ENCODE measurements around the gene THADA. TPM values are rescaled to one million over a fixed set of nuclear protein-coding genes. Genes with fewer than 3 reads are reported as not detected.
"Not testable (repeated sequence)": the region's sequence is repeated elsewhere in the genome, so short reads cannot be mapped to it uniquely, and the experiment has no call there.

THADA gene
- total RNA-seq, 1 donor from 2014 or later, result 40.8 TPM

DNA sequence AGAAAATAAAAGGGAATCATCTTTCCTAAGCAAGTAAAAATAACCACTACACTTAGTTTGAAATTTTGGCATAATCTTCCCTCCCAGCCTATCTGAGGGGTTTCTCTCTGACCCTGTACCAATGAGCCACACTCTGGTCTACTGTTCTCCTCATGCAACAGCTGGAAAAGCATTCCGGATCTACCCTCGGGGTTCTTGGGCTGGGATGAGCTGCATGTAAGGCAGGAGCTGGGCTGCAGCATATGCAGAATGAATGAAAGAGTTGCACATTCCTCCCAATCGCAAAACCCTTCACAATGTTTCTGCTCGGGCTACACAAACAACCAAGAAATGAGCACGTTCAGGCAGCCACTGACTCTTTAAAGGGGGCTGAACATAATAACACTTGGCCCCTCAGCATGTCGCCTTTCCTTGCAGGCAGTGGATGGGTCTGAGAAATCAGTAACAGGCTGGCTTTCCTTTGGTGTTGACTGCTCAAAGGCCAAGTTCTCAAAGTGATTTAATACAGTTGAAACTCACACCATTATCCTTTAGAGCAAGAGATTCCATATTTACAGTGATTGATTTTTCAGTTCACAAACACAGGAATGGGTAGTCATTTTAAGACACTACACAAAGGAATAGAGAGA, 189.1 kb downstream of the THADA start:
- DNase-seq (ENCODE audit: low spot score), result no peak
- intact Hi-C loops (cut with DNase I), result no loop called here
- no peak for ATAC-seq

DNA sequence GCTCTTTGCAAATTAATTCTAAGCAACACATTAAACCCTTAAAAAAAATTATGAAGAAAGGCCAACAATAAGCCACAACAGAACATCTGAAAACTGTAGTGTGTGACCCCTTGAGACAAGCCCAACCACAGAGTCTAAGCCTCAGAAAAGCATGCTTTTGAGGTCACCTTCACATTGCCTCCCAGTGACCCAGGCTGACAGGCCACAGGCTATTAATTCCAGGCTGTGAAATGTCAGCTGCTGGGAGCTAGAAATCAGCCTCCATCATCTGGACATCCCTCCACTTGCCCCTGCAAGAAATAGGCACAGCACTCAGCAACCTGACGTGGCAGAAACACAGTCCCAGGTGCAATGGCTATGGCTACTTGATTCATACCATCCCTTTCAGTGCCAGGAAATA, 190.0 kb downstream of the THADA start:
- intact Hi-C loops (cut with DNase I), result no loop called here
- DNase-seq (ENCODE audit: low spot score) (no peak), ATAC-seq (peak; percentile 74)

DNA sequence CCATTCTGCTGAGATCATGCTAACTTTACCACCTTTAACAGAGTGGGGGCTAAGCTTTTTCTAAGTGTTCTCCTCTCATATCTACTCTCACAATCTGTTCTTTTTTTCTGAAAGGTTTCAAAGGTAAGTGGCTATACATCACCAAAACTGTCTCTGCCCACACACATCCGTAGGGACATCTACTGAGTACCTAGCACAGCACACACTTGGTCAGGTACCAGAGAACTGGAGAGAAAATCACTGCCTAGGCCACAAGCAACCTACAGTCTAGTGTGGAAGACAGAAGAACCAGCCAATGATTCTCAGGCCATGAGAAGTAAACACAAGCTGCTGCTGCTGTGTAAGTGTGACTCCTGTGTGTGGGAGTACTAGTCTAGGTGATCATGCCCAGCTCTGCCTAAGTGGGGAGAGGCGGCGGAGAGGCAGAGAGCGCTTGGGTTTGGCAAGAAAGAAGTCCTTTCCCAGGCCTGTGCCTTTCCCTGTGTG, 193.3 kb downstream of the THADA start:
- ATAC-seq, result no peak
- intact Hi-C loops (cut with DNase I), result no loop called here
- no peak for DNase-seq (ENCODE audit: low spot score)

DNA sequence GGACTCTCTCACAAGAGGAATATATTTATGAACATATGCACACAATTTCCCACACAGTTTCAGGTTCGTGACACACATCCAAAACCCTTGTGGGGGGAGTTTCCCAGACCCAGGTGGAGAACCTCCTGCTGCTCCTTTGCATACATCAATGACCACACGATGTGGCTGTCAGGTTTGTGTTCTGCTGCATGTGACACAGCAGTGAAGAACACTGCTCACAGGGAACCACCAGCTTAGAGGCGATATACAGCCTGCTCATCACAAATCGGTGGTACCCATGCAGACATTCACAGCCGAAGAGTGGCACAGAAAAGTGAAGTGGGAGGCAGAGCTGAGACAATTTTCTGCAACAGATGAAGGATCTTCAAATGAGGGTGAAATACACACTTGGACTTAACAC, 193.8 kb downstream of the THADA start:
- ATAC-seq, result no peak
- intact Hi-C loops (cut with DNase I), result no loop called here
- no peak for DNase-seq (ENCODE audit: low spot score)

DNA sequence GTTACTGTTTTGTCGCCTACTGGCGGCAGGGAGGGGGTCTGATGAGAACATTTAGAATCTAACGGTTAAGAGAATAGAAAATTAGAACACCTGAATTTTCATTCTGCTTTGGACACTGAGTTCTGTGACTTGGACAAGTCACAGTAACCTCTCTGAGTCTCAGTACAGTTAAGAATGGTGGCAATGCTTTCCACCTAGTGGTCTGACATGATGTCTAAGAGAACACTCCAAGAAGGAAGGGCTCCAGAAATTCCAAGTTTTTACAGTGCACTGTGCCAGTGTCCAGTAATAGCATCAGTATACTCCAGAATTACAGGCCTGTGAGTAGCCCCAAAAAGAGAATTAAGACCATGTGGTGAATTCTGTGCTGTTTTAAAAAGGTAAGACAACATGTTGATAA, 195.3 kb downstream of the THADA start:
- DNase-seq (ENCODE audit: low spot score), result no peak
- no peak for ATAC-seq
- intact Hi-C loops (cut with DNase I), result no loop called here

DNA sequence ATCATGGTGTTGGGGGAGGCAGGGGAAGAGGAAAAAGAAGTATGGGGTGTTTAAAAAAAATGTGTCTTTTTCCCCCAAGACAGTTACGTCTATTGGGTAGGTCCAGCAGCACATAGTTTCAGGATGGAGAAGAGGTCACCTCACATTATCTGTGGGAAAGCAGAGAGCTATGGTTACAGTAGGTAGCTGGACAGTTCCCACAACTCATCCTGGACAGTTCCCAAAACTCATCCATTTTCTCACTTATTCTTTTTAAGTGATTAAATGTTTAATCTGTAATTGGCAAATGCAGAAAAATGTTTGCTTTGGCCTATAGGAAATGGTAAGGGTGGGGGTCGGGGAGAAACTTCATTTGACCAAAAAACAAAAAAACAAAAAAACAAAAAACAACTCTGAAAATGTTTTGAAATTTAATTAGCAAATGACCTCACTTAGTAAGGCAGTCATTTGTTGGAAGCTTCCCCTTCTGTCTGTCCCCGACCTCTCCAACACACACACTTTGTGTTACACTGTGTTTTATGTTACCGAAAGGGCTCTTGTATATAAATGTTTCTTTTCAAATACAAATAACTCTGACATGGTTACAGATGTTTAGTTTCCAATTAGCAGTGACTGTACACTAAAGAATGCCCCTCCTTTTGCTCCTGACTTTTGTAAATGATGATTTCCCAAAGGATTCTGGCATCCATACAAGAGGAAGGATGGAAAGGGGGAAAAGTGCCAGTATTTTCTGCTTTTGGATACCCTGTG, 196.1 kb downstream of the THADA start:
- ATAC-seq (no peak), DNase-seq (ENCODE audit: low spot score) (no peak)
- intact Hi-C loops (cut with DNase I), result no loop called here

DNA sequence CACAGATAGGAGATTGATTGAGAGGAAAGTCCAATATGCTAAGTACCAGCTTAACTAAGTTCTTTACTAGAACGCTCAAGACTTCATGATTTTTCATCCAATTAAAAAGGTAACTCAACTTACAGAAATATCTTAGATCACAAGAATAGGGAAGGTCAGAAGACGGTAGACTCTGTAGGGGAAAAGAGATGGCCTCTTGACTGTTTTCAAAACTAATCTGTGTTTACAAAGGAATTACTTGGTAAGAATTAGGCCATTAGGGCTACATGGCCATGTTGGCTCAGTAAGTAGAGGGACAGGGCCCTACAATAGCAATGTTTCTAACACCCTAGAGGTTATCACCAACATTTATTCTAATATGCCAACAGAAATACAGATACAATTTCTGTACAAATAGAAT, 196.7 kb downstream of the THADA start:
- ATAC-seq (no peak), DNase-seq (ENCODE audit: low spot score) (no peak)
- intact Hi-C loops (cut with DNase I), result no loop called here

DNA sequence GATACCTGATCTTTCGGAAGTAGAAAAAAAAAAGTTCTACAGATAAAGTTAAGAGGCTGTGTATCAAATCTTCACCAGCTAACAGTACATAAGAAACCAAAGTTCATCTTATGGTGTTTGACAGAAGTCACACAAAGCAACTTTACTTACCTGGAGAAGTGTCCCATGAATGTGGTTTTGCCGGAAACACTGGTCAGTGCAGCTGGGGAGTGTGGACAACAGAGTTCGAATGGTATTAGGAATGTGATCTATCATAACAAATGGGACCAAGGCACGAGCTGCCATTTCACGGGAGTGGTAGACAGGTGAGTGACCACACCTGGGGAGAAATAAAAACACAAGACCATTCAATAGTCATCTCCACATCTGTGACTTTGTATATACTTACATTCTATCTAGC, 198.0 kb downstream of the THADA start:
- DNase-seq (ENCODE audit: low spot score) (no peak), ATAC-seq (no peak)
- intact Hi-C loops (cut with DNase I), result no loop called here

DNA sequence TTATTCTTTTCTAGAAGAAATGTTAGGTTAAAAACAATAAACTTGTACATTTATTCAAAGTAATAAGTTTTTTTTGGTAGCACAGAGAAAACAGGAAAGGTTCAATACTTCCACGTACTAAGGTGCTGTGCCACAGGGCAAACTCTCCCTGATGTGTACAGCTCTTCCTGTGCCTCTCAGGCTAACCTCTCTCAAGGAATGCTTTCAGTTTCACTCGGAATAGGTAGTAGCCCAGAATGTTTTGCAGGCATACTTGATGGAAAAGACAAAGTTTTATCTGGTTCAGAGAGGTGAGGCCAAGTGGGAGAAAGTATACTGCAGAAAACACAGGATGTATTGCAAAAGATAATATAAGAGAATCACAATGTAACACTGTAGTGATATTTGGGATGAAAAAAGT, 198.4 kb downstream of the THADA start:
- ATAC-seq, result no peak
- no peak for DNase-seq (ENCODE audit: low spot score)
- intact Hi-C loops (cut with DNase I), result no loop called here

DNA sequence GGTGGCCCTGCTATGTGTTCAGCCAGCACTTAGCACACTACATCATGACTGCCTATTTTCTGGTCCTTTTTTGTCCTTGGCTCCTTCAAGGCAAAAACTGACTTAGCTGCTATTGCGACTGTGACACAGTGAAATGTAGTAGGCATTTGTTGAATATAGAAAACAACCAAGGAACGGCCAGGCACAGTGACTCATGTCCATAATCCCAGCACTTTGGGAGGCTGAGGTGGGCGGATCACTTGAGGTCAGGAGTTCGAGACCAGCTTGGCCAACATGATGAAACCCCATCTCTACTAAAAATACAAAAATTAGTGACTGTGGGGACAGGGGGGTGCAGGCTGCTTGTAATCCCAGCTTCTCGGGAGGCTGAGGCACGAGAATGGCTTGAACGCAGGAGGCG, 199.5 kb downstream of the THADA start:
- ATAC-seq; DNase-seq (ENCODE audit: low spot score); intact Hi-C loops (cut with DNase I): not testable (repeated sequence)

DNA sequence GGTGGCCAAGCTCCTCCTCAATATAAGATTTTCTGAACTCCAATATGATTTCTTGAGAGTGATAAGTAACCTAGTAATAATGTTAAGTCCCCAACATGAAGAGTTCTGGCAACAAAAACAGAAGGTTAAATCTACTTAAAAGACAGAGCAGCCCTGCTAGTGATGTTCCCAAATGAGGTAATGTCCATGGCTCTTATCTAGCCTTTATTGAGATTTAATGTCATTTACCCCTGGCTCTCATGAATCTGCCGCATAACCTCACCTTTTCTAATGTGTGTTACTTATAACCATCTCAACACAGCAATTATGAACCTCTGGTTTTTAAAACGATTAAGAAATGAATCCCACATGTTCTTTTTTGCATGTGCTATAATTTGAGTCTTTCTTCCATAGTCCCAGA, 201.9 kb downstream of the THADA start:
- no peak for ATAC-seq
- no peak for DNase-seq (ENCODE audit: low spot score)
- intact Hi-C loops (cut with DNase I), result no loop called here

DNA sequence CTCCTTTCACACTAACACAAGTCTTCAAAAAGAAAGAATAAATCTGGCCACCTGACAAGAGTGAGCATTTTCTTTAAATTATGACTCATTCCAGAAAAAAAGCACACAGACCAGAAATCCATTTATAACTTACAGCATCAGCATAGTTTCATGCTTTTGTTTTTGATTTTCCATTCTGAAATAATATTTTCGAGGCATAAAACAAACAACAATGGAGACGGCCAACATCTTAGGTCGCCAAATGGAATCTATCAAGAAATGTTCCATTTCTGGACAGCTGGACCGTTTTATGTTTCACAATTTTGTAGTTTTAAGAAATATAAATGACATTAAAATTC, 204.0 kb downstream of the THADA start:
- ATAC-seq (peak; percentile 18), DNase-seq (ENCODE audit: low spot score) (no peak)
- intact Hi-C loops (cut with DNase I), result no loop called here

DNA sequence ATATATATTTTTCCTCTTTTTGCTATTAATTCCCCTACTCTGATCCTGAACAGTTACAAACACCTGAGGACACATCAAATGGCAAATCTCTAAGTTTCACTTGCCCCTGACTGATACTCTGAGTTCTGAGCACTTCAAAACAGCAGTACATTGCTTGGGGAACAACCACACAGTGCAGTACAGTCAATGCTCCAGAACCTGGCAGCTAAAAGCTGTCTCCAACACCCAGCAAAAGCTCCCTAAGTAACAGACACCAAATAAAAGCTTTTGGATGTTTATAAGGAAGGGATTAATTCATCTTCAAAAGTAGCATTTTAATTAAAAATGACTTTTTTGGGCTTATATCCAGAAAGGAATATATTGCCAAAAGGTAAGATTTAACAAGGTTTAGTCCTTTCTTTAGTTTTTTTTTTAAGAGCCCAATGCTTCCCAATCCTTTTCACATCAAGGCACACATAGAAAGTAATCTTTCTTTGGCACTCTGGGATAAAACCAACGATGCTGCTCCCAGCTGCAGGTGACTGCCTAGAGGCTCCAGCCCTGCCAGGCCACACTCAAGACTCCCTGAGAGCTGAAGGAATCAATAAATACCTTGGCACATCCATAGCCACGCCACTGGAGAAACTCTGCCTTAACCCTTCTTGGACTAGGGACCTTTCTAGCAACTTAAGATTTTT, 204.5 kb downstream of the THADA start:
- intact Hi-C loops (cut with DNase I), result no loop called here
- ATAC-seq (peak; percentile 29), DNase-seq (ENCODE audit: low spot score) (no peak)

DNA sequence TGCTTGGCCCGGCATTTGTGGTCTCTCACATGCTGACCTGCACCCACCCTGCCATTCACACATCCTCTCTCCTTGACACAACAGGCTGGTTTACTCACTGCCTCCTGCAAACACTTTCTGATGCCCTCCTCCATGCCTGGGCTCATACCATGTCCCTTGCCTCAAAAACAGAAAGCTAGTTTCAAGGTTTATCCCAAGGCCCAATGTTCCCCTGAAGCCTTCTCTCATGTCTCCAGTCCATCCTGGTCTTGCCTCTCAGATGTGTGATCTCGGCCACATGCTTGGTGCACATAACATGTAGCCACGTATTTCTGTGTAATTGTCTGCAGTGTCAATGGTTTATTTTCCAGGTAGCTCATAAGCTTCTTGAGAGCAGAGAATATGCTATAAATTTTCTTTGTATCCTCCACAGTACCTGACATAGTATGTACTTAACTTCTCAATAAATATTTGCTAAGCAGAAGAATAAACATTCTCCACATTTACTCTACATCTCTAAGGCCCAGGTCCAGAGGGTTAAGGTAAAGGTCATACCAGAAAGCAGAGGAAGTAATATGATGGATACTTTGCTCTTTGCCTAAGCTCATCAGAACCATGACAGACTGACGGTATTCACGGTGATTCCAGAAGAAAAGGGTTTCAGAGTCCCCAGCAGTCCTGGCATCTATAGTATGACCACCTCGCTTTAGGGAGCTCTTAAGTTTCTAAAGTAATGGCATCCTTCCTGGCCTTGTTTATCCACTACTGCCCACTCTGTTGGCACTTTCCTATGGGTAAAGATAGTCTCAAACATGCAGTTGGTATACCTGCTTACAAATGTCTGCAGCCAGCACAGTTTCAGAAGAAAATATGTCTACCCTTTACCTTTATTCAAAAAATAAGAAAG, 206.0 kb downstream of the THADA start:
- ATAC-seq (no peak), DNase-seq (ENCODE audit: low spot score) (no peak)
- intact Hi-C loops (cut with DNase I), result no loop called here

DNA sequence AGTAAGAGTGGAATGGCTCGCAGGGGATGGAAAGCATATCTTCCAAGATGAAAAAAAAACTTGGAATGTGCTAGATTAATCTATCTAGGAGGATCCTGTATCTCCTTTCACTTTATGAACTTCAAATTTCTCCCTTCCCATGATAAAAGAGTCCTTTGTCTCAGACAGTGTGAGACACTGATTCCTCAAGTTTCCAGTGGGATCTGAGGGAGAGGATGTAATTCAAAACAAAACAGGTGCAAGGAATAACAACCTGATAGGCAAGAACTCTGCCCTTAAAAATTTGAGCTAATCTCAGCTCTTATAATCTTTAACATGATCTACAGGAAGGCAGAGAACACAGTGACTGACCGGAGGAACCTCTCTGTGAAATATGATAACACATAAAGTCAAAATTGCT, 207.5 kb downstream of the THADA start:
- DNase-seq (ENCODE audit: low spot score) (no peak), ATAC-seq (no peak)
- intact Hi-C loops (cut with DNase I), result no loop called here

DNA sequence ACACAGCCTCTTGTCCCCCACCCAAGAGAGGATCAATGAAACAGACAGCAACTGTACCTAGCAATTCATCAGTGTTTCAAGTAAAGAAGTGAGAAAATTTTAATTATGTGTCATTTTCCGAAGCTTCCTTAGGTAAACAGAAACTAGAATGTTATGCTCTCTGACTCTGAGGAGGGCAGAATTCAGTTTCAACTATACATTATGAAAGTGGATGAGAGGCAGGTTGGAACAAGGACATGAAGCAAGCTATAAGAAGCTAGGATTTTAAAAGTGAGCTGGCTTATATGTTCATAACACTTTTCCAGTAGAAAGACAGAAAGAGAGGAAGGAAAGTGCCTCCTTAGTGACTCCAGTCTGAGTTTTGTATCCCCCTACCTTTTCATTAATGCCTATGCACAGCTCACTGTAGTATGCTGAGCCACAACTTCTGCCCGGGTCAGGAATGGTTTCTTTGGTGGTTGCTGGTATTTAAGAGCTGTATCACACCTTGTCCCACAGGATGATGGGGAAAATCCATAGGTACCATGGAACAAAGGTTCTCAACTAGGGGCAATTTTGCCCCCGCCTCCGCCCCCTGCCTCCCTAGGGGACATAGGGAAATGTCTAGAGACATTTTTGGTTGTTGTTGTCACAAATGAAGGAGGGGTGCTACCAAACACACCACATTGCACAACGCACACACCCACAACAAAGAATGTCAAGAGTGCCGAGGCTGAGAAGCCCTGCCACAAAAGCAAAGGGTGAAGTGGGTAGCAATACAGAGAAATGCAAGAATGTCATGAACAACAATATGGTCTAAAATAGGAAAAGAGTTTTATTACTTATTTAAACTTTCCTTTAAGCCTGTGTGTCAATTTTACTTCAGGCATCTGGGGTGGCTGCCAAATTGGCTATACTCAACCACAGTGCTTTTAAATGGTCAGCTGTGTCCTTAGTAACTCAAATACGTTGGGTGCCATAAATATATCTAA, 208.5 kb downstream of the THADA start:
- DNase-seq (ENCODE audit: low spot score), result no peak
- intact Hi-C loops (cut with DNase I), result no loop called here
- ATAC-seq, result no peak

DNA sequence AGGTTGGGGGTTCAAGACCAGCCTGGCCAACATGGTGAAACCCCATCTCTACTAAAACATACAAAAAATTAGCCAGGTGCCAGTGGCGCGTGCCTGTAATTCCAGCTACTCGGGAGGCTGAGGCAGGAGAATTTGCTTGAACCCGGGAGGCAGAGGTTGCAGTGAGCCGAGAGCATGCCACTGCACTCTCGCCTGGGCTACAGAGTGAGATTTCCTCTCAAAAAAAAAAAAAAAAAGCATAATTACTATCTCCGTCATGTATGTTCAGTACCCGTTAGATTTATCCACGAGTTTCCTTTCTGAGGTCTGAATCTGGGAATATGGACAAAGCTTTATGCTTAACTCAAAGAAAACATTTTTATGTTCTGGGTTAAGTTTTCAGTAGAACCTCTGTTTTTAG, 209.2 kb downstream of the THADA start:
- DNase-seq (ENCODE audit: low spot score); intact Hi-C loops (cut with DNase I); ATAC-seq: not testable (repeated sequence)

DNA sequence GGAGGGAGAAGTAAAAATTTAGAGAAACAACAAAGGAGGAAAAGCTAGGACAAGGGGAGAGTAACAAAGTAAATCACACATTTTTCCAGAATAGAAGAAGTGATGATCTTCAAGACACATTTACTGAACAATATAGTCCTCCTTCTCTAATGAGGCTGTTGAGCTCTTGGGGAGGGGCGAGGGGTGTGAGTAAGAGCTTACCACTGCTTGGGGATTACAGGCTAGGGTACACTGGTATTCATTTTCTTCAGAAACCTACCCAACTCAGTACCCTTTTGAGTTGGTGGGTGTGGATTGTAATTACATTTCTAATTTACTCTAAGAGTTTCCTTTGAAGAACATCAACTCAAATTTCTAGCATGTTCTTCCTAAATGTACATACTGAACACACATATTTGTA, 211.7 kb downstream of the THADA start:
- DNase-seq (ENCODE audit: low spot score) (no peak), ATAC-seq (no peak)
- intact Hi-C loops (cut with DNase I), result no loop called here
